ENCODE measurements around the gene ARHGEF17. TPM values are rescaled to one million over a fixed set of nuclear protein-coding genes. Genes with fewer than 3 reads are reported as not detected.

Gene ARHGEF17
- total and polyA plus RNA-seq, 2 experiments from 2014 or later: 30.2 to 35.6 TPM

DNA sequence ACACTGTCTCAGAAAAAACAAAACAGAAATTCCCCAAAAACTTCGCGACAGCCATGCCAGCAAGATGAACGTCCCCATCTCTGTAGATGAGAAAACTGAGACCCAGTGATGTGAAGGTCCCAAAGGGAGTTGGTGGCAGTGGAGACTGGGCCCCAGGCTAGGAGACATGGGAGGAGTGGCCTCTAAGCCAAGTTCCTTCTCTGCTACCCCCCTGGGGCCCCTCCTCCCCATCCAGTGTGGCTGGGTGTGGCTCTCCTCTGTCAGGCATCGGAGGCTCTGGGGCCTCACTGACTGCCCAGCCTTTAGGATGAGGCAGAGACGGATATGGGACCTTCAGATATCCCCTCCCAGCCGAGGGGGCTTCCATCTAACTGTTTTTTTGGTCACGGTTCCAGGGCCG is 77.9 kb downstream of the ARHGEF17 start:
- H3K27ac ChIP-seq: peak overlapping the region; percentile 20
- 83% methylated on average over 8 of the region's 8 CpGs for WGBS (ENCODE audit: low lambda C conversion rate, missing lambda C conversion rate)
- no peak overlapping the region for H3K4me2 ChIP-seq
- TF ChIP-seq, protein P1, sequence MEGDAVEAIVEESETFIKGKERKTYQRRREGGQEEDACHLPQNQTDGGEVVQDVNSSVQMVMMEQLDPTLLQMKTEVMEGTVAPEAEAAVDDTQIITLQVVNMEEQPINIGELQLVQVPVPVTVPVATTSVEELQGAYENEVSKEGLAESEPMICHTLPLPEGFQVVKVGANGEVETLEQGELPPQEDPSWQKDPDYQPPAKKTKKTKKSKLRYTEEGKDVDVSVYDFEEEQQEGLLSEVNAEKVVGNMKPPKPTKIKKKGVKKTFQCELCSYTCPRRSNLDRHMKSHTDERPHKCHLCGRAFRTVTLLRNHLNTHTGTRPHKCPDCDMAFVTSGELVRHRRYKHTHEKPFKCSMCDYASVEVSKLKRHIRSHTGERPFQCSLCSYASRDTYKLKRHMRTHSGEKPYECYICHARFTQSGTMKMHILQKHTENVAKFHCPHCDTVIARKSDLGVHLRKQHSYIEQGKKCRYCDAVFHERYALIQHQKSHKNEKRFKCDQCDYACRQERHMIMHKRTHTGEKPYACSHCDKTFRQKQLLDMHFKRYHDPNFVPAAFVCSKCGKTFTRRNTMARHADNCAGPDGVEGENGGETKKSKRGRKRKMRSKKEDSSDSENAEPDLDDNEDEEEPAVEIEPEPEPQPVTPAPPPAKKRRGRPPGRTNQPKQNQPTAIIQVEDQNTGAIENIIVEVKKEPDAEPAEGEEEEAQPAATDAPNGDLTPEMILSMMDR (IDR thresholded peaks at IDR 0.05; ENCODE audit: poor library complexity): no peak
- no peak for TF ChIP-seq EZH2phosphoT487 (IDR thresholded peaks at IDR 0.05; ENCODE audit: low read depth, severe bottlenecking, unreplicated experiment)
- no peak for TF ChIP-seq EZH2 (IDR thresholded peaks at IDR 0.05; ENCODE audit: borderline replicate concordance)
- peak; percentile 37 for DNase-seq (ENCODE audit: low spot score)
- no peaks in the 10 kb centered on the region for H3K9me3 ChIP-seq (ENCODE audit: low read depth)
- H3K36me3 ChIP-seq (replicated peaks; ENCODE audit: insufficient read depth, low read depth): no peaks in the 10 kb centered on the region
- no peak overlapping the region for H2AFZ ChIP-seq
- peaks cover 36% of the 10 kb centered on the region for H3K4me1 ChIP-seq (ENCODE audit: insufficient read depth)
- no peaks in the 10 kb centered on the region for H4K20me1 ChIP-seq (ENCODE audit: insufficient read depth, poor library complexity, severe bottlenecking)
- peaks cover 9% of the 10 kb centered on the region for H3K79me2 ChIP-seq
- no peak overlapping the region for H3K4me3 ChIP-seq
- H3K9me2 ChIP-seq (replicated peaks; ENCODE audit: insufficient read depth): no peaks in the 10 kb centered on the region
- no peaks in the 10 kb centered on the region for H3K27me3 ChIP-seq

DNA sequence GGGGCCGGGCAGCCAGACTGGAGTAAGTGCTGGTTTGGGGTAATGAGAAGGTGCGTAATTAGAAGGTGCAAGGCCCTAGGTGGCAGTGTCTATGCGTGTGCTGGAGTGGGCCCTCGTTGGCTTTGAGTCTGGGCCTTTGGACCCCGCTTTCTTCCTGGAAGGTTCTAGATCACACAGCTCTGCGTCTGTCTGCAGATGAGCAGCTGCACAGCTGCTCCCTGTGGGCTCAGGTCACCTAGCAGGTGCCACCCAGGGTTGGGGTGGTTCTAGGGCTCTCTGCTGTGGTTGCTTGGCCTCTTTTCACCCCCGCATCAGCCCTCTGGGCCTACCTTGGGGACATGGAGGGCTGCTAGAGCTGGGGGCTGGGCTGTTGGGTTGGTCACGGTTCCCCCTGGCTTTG is 78.5 kb downstream of the ARHGEF17 start:
- WGBS (ENCODE audit: low lambda C conversion rate, missing lambda C conversion rate): 96% methylated on average over 8 of the region's 8 CpGs
- H3K27me3 ChIP-seq: no peaks in the 10 kb centered on the region
- no peaks in the 10 kb centered on the region for H3K9me2 ChIP-seq (replicated peaks; ENCODE audit: insufficient read depth)
- H3K4me1 ChIP-seq (ENCODE audit: insufficient read depth): peaks cover 36% of the 10 kb centered on the region
- no peak overlapping the region for H3K4me3 ChIP-seq
- H2AFZ ChIP-seq: no peak overlapping the region
- H3K9me3 ChIP-seq (ENCODE audit: low read depth): no peaks in the 10 kb centered on the region
- H3K79me2 ChIP-seq: peaks cover 9% of the 10 kb centered on the region
- TF ChIP-seq EZH2 (IDR thresholded peaks at IDR 0.05; ENCODE audit: borderline replicate concordance): no peak
- no peak overlapping the region for H3K27ac ChIP-seq
- no peaks in the 10 kb centered on the region for H3K36me3 ChIP-seq (replicated peaks; ENCODE audit: insufficient read depth, low read depth)
- no peak for DNase-seq (ENCODE audit: low spot score)
- no peak overlapping the region for H3K4me2 ChIP-seq
- H4K20me1 ChIP-seq (ENCODE audit: insufficient read depth, poor library complexity, severe bottlenecking): no peaks in the 10 kb centered on the region

DNA sequence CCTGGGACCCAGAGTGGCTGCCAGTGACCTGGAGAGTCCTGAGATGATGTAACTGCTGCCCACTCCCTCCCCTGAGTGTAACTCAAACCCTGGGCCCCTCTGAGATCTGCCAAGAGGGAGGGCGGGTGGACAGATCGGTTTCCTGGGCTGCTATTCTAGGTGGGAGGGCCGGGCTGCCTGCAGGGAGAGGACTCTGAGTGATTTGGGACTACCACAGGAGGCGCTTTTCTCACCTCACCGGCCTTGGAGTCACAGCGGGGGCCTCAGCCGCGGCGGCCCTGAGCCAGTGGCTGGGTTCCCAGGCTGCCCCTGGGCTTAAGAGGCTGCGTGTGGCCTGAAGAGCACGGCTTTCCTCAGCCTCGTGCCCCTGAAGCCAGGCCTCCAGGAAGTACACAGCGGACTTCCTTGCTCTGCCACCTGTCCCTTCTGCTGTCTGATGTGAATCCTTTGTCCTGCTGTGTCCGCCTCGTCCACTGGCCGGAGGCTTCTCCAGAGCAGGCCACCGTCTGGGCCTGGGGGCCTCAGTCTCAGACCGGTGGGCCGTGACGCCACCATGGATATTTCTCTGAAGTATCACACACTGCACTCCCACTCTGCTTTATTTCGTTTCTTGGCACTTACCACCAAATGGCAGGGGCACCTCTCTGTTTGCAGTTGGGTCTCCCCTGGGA is 79.7 kb downstream of the ARHGEF17 start:
- Histone ChIP-seq H3K9me3 (ENCODE audit: low read depth) (no peaks in the 10 kb centered on the region), H3K9me2 (replicated peaks; ENCODE audit: insufficient read depth) (no peaks in the 10 kb centered on the region), H3K27ac (no peak overlapping the region), H3K79me2 (peaks cover 9% of the 10 kb centered on the region), H3K4me3 (no peak overlapping the region), H4K20me1 (ENCODE audit: insufficient read depth, poor library complexity, severe bottlenecking) (no peaks in the 10 kb centered on the region), H3K4me2 (no peak overlapping the region), H3K27me3 (no peaks in the 10 kb centered on the region), H2AFZ (no peak overlapping the region), H3K36me3 (replicated peaks; ENCODE audit: insufficient read depth, low read depth) (no peaks in the 10 kb centered on the region), H3K4me1 (ENCODE audit: insufficient read depth) (peaks cover 36% of the 10 kb centered on the region)
- WGBS (ENCODE audit: low lambda C conversion rate, missing lambda C conversion rate): 78% methylated on average over 20 of the region's 21 CpGs
- TF ChIP-seq, protein P1 (IDR thresholded peaks at IDR 0.05; ENCODE audit: poor library complexity): no peak
- no peak for TF ChIP-seq EZH2 (IDR thresholded peaks at IDR 0.05; ENCODE audit: borderline replicate concordance)
- no peak for TF ChIP-seq EZH2phosphoT487 (IDR thresholded peaks at IDR 0.05; ENCODE audit: low read depth, severe bottlenecking, unreplicated experiment)
- no peak for DNase-seq (ENCODE audit: low spot score)

DNA sequence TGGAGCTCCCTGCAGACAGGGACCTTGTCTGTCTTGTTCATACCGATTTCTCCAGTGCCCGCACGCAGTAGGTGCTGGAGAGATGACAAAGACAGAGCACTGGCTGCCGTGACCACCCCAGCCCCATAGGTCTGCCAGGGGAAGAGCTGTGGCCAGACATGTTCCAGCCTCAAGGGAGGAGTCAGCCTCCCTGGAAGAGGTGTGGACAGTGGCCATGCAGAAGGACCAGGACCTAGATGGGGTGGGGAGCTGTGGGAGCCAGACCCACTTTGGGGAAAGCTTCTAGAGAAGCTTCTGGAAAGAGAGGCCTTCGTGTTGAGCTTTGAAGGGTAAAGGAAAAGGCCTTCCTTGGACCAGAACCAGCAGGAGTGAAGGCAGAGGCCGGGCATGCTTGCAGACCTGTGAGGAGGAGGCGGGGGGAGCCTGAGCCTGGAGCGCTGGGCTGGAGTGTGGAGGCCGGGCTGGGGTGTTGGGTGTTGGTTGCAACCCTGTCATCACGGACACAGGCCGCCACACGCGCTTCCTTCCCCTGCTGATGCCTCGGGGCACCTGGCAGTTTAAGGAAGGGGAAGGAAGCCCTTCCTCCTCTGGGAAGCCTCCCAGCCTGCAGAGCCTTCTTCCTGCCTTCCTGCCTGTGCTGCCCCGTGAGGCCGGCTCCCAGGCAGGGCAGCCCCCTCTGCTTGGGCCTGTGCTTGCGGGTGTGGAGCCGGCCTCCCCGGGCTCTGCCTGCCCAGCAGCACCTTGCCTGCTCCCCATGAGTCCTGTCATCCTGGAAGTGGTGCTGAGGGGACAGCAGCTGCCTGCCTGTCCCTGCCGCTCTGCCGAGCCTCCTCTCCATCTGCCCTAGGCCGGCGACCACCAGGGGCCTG is 80.4 kb downstream of the ARHGEF17 start:
- no peak for TF ChIP-seq EZH2 (IDR thresholded peaks at IDR 0.05; ENCODE audit: borderline replicate concordance)
- no peak overlapping the region for H3K4me3 ChIP-seq
- H3K4me1 ChIP-seq (ENCODE audit: insufficient read depth): peaks cover 34% of the 10 kb centered on the region
- no peaks in the 10 kb centered on the region for H4K20me1 ChIP-seq (ENCODE audit: insufficient read depth, poor library complexity, severe bottlenecking)
- no peak overlapping the region for H3K27ac ChIP-seq
- no peak for DNase-seq (ENCODE audit: low spot score)
- H3K27me3 ChIP-seq: no peaks in the 10 kb centered on the region
- no peaks in the 10 kb centered on the region for H3K9me3 ChIP-seq (ENCODE audit: low read depth)
- H3K9me2 ChIP-seq (replicated peaks; ENCODE audit: insufficient read depth): no peaks in the 10 kb centered on the region
- H3K4me2 ChIP-seq: no peak overlapping the region
- WGBS (ENCODE audit: low lambda C conversion rate, missing lambda C conversion rate): 89% methylated on average over 18 of the region's 23 CpGs
- H2AFZ ChIP-seq: no peak overlapping the region
- peaks cover 9% of the 10 kb centered on the region for H3K79me2 ChIP-seq
- H3K36me3 ChIP-seq (replicated peaks; ENCODE audit: insufficient read depth, low read depth): no peaks in the 10 kb centered on the region
